Body of pancreas (tissue), 4 donors: ENCODE data around the gene USP46. TPM values are rescaled to one million over a fixed set of nuclear protein-coding genes. Genes with fewer than 3 reads are reported as not detected.

Experiments
- ATAC-seq: fragments of 150-250 bp; one replicate; pipeline ENCODE4 v1.9.1; 2016
- DNase-seq, 4 donors: peaks; one replicate each; pipeline ENCODE4 v3.0.0-alpha.2; 2019
- H3K27ac ChIP-seq, 4 donors: fragments of 200-600 bp; sonication (generic); 1 replicate in 3 of 4; 2 replicates in 1 of 4; pipeline versions ENCODE4 v1.5.1 to v1.6.1; 2016 to 2019; ENCODE audit warnings: mild to moderate bottlenecking in 1 of 4, mixed read lengths in 1 of 4, moderate library complexity in 1 of 4
- H3K27me3 ChIP-seq, 2 donors: fragments of 200-600 bp; sonication (generic); one replicate each; pipeline ENCODE4 v1.6.0; 2016; ENCODE audit warnings: mild to moderate bottlenecking in 1 of 2
- H3K36me3 ChIP-seq, 2 donors: fragments of 200-600 bp; sonication (generic); replicated peaks in 1 of 2; 2 replicates each; pipeline ENCODE4 v1.5.1; 2016; ENCODE audit warnings: low read depth in 2 of 2; ENCODE audit not compliant: insufficient read depth in 1 of 2
- H3K4me1 ChIP-seq: fragments of 200-600 bp; sonication (generic); one replicate; pipeline ENCODE4 v1.6.0; 2016
- H3K4me3 ChIP-seq, 2 donors: fragments of 200-600 bp; sonication (generic); 1 replicate in 1 of 2; 2 replicates in 1 of 2; pipeline ENCODE4 v1.5.1; 2016 to 2019
- H3K9me3 ChIP-seq, 3 donors: fragments of 200-600 bp; sonication (generic); 1 replicate in 2 of 3; 2 replicates in 1 of 3; pipeline ENCODE4 v1.5.1; 2016
- POLR2A ChIP-seq, 3 donors: fragments of 450-650 bp; IDR thresholded peaks; one replicate each; pipeline ENCODE4 v1.6.1; 2016; ENCODE audit warnings: antibody characterized with exemption in 3 of 3, mild to moderate bottlenecking in 2 of 3
- WGBS, 2 donors: methylation state at CpG; one replicate each; pipeline ENCODE4 v1.1.5; 2017; 5-methylcytosine and 5-hydroxymethylcytosine counted together
- intact Hi-C: fragments of 100-400 bp; cut with DNase I; formaldehyde crosslinking; loops from one replicate; pipeline ENCODE4 v1.15.1; 2023
- total RNA-seq, 2 donors: library from RNA; depleted of rRNA; stranded (reverse); fragments of >200 nt; gene quantifications; one replicate each; pipeline ENCODE4 v1.1.0, GENCODE V29; 2016
- TF ChIP-seq, protein P1 (sequence below), 7 experiments: fragments of 450-650 bp in 4 of 7; fragments of 200-600 bp in 3 of 7; sonication (generic) in 3 of 7; IDR thresholded peaks; one replicate each; pipeline ENCODE4 v1.5.1; 2016 to 2019; ENCODE audit warnings: antibody characterized with exemption in 7 of 7

Gene USP46
- total RNA-seq, 2 donors from 2014 or later, result 6.7 to 6.9 TPM

GRCh38 chr4:52633846-52634245 is 25.3 kb downstream of the USP46 start:
- Histone ChIP-seq H3K4me1 (no peaks in the 10 kb centered on the region), H3K4me3 (no peak overlapping the region), H3K27ac (no peak overlapping the region), H3K27me3 (no peaks in the 10 kb centered on the region), H3K9me3 (no peaks in the 10 kb centered on the region), H3K36me3 (no peaks in the 10 kb centered on the region)
- intact Hi-C loops, result no loop called here
- TF ChIP-seq, protein P1, sequence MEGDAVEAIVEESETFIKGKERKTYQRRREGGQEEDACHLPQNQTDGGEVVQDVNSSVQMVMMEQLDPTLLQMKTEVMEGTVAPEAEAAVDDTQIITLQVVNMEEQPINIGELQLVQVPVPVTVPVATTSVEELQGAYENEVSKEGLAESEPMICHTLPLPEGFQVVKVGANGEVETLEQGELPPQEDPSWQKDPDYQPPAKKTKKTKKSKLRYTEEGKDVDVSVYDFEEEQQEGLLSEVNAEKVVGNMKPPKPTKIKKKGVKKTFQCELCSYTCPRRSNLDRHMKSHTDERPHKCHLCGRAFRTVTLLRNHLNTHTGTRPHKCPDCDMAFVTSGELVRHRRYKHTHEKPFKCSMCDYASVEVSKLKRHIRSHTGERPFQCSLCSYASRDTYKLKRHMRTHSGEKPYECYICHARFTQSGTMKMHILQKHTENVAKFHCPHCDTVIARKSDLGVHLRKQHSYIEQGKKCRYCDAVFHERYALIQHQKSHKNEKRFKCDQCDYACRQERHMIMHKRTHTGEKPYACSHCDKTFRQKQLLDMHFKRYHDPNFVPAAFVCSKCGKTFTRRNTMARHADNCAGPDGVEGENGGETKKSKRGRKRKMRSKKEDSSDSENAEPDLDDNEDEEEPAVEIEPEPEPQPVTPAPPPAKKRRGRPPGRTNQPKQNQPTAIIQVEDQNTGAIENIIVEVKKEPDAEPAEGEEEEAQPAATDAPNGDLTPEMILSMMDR (IDR thresholded peaks at IDR 0.05), result no peak
- no peak for TF ChIP-seq POLR2A (IDR thresholded peaks at IDR 0.05)
- WGBS, 2 donors, result 81 to 96% methylated on average over 6 of the region's 6 CpGs
- ATAC-seq (no peak), DNase-seq (no peak)

GRCh38 chr4:52628974-52629373 is 30.1 kb downstream of the USP46 start:
- Histone ChIP-seq H3K4me1 (no peaks in the 10 kb centered on the region), H3K27ac (no peak overlapping the region), H3K27me3 (no peaks in the 10 kb centered on the region), H3K36me3 (no peaks in the 10 kb centered on the region), H3K9me3 (no peaks in the 10 kb centered on the region), H3K4me3 (no peak overlapping the region)
- intact Hi-C loops, result no loop called here
- DNase-seq, result no peak
- ATAC-seq, result no peak
- TF ChIP-seq, protein P1 (IDR thresholded peaks at IDR 0.05), result no peak
- no peak for TF ChIP-seq POLR2A (IDR thresholded peaks at IDR 0.05)
- 93% methylated on average over 2 of the region's 2 CpGs for WGBS, 2 donors

- Histone ChIP-seq H3K36me3 (no peaks in the 10 kb centered on the region), H3K4me3 (no peak overlapping the region), H3K27ac (no peak overlapping the region), H3K4me1 (no peaks in the 10 kb centered on the region), H3K27me3 (no peaks in the 10 kb centered on the region), H3K9me3 (no peaks in the 10 kb centered on the region)
- DNase-seq (no peak), ATAC-seq (no peak)
- intact Hi-C loops, result no loop called here
- TF ChIP-seq, protein P1 (IDR thresholded peaks at IDR 0.05), result no peak
- no peak for TF ChIP-seq POLR2A (IDR thresholded peaks at IDR 0.05)
- 83 to 88% methylated on average over 4 of the region's 4 CpGs for WGBS, 2 donors
These were observed 30.6 kb downstream of the USP46 start for GRCh38 chr4:52628543-52628942.

DNA sequence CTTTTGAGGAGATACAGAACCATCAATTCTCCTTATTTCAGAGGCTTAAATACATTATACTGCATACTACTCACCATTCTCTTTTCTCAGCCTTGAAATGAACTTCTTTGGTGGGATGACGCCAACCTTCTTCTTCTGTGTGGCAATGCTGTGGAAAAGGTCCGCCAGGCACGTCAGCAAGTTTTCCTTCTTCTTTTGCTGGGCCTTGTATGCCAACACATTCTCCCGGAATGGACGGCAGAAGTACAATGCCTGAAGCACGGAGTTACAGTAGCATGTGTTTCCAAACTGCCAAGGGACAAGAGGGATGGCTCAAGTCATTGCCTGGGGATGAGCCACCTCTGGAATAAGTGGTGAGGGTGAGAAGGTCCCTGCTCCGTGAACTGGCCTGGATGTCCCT is 31.2 kb downstream of the USP46 start:
- intact Hi-C loops, result no loop called here
- Histone ChIP-seq H3K36me3 (no peaks in the 10 kb centered on the region), H3K27me3 (no peaks in the 10 kb centered on the region), H3K4me3 (no peak overlapping the region), H3K27ac (no peak overlapping the region), H3K4me1 (no peaks in the 10 kb centered on the region), H3K9me3 (no peaks in the 10 kb centered on the region)
- 91 to 98% methylated on average over 7 of the region's 7 CpGs for WGBS, 2 donors
- TF ChIP-seq POLR2A (IDR thresholded peaks at IDR 0.05), result no peak
- TF ChIP-seq, protein P1 (IDR thresholded peaks at IDR 0.05), result no peak
- ATAC-seq, result no peak
- DNase-seq, result no peak

DNA sequence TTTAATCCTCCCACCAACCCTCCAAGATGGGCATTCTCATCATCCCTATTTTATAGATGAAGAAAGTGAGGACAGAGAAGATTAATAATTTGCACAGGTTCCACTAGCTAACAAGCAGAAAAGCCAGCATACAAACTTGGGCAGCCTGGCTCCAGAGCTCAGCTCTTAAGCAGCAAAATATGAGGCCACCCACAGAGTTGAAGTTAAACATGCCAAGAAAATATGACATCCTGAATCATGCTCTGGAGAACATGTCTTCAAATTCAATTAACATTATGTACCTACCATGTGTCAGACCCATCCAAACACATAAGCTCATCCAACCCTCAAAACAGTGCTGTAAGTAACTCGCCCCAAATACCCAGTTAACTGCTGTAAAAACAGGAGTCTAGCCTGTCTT is 33.9 kb downstream of the USP46 start:
- H3K27me3 ChIP-seq, result no peaks in the 10 kb centered on the region
- no peak for TF ChIP-seq POLR2A (IDR thresholded peaks at IDR 0.05)
- TF ChIP-seq, protein P1 (IDR thresholded peaks at IDR 0.05), result no peak
- H3K27ac ChIP-seq, result no peak overlapping the region
- ATAC-seq (no peak), DNase-seq (no peak)
- 95 to 100% methylated on average over 1 of the region's 1 CpG for WGBS, 2 donors
- no peak overlapping the region for H3K4me3 ChIP-seq
- no peaks in the 10 kb centered on the region for H3K4me1 ChIP-seq
- intact Hi-C loops, result no loop called here
- H3K9me3 ChIP-seq, result no peaks in the 10 kb centered on the region
- no peaks in the 10 kb centered on the region for H3K36me3 ChIP-seq
